Astrocyte (in vitro differentiated cells and primary cell): ENCODE data around the gene MDN1.

Experiments
- CTCF ChIP-seq: IDR thresholded peaks from 2 replicates; pipeline ENCODE4 v1.5.1; 2011; ENCODE audit warnings: low read depth, mild to moderate bottlenecking, inconsistent platforms, low read length, moderate library complexity; ENCODE audit not compliant: insufficient read depth
- EZH2 ChIP-seq: IDR thresholded peaks from 2 replicates; pipeline ENCODE4 v1.6.1; 2012; ENCODE audit warnings: mild to moderate bottlenecking, low read length, inconsistent platforms; ENCODE audit not compliant: insufficient read depth

GRCh38 chr6:89630488-89630887 lies 189.1 kb downstream of the MDN1 start:
- TF ChIP-seq CTCF (no peak), EZH2 (no peak)
